HG02623 (cell line): ENCODE measurements around the gene MED13L.

Experiments
- ATAC-seq: cut with Tn5 transposase; IDR thresholded peaks from one replicate; pipeline ENCODE4 v1.9.1; 2021; ENCODE audit warnings: moderate library complexity; ENCODE audit not compliant: unreplicated experiment

MED13L gene

GRCh38 chr12:116277467-116278278 lies at the start of gene MED13L:
TSS of gene MED13L (minus strand) at chr12:116277693. CDS start at chr12:116277131, 562 bp downstream.
- ATAC-seq = peak; percentile 81

- ATAC-seq = peak; percentile 88
Observed at GRCh38 chr12:116325336-116325664, 47.8 kb upstream of the MED13L start.

GRCh38 chr12:116324654-116325335 lies 47.3 kb upstream of the MED13L start:
- no peak for ATAC-seq

- ATAC-seq = no peak
Observed at GRCh38 chr12:116323406-116324386, 46.2 kb upstream of the MED13L start.

GRCh38 chr12:116321913-116322312 lies 44.4 kb upstream of the MED13L start:
- no peak for ATAC-seq

GRCh38 chr12:116320791-116321217 lies 43.3 kb upstream of the MED13L start:
- no peak for ATAC-seq

- no peak for ATAC-seq
Observed at GRCh38 chr12:116319898-116320621, 42.6 kb upstream of the MED13L start.

GRCh38 chr12:116319233-116319897 lies 41.9 kb upstream of the MED13L start:
- no peak for ATAC-seq

- ATAC-seq = no peak
Observed at GRCh38 chr12:116318576-116319232, 41.2 kb upstream of the MED13L start.

- no peak for ATAC-seq
Observed at GRCh38 chr12:116317986-116318575, 40.6 kb upstream of the MED13L start.

GRCh38 chr12:116317139-116317538 lies 39.6 kb upstream of the MED13L start:
- ATAC-seq = no peak

GRCh38 chr12:116314477-116314876 lies 37.0 kb upstream of the MED13L start:
- no peak for ATAC-seq

GRCh38 chr12:116313194-116313927 lies 35.9 kb upstream of the MED13L start:
- ATAC-seq = no peak

GRCh38 chr12:116310082-116310481 lies 32.6 kb upstream of the MED13L start:
- ATAC-seq = no peak

GRCh38 chr12:116309343-116309742 lies 31.9 kb upstream of the MED13L start:
- ATAC-seq = no peak

- no peak for ATAC-seq
Observed at GRCh38 chr12:116308647-116309046, 31.2 kb upstream of the MED13L start.

- no peak for ATAC-seq
Observed at GRCh38 chr12:116306968-116307367, 29.5 kb upstream of the MED13L start.

GRCh38 chr12:116306506-116306905 lies 29.0 kb upstream of the MED13L start:
- ATAC-seq = no peak
